ENCODE data around the gene TSPAN5. TPM values are rescaled to one million over a fixed set of nuclear protein-coding genes. Genes with fewer than 3 reads are reported as not detected.

TSPAN5 gene
- polyA plus RNA-seq, 1 donor from 2014 or later, result 18.8 TPM

DNA sequence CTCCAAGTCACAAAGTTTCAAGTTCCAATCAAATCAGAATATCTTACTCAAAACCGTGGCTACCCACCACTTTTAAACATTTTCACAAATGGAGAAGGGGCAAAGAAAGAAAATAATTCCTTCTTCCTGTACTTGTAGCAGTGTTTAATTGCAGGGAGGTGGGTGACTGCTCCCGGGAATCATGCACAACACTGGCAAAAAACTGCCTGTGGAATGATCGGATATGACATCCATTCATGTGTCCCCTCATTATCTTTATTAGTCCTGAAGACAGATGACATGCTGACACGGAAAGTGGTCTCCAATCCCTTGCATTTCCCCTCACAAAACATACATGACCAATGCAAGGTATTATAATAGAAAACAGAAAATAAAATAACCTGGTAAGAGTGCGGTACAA lies 2.0 kb downstream of the TSPAN5 start:
- H2AFZ ChIP-seq (ENCODE audit: low read depth, low read length), result peak overlapping the region; percentile 62
- H3F3A ChIP-seq (ENCODE audit: insufficient read depth, low read length, poor library complexity, severe bottlenecking), result peaks cover 6% of the 10 kb centered on the region
- H3K27me3 ChIP-seq (ENCODE audit: insufficient read depth, low read depth, low read length), result peaks cover 1% of the 10 kb centered on the region
- H3K27ac ChIP-seq (ENCODE audit: low read length), result peak overlapping the region; percentile 72
- no peaks in the 10 kb centered on the region for H4K20me1 ChIP-seq (ENCODE audit: insufficient read depth)
- H3K9me3 ChIP-seq (ENCODE audit: low read length), result no peaks in the 10 kb centered on the region
- TF ChIP-seq MXI1 (conservative IDR thresholded peaks at IDR 0.05; ENCODE audit: poor library complexity, severe bottlenecking), result no peak
- TF ChIP-seq, protein P1, sequence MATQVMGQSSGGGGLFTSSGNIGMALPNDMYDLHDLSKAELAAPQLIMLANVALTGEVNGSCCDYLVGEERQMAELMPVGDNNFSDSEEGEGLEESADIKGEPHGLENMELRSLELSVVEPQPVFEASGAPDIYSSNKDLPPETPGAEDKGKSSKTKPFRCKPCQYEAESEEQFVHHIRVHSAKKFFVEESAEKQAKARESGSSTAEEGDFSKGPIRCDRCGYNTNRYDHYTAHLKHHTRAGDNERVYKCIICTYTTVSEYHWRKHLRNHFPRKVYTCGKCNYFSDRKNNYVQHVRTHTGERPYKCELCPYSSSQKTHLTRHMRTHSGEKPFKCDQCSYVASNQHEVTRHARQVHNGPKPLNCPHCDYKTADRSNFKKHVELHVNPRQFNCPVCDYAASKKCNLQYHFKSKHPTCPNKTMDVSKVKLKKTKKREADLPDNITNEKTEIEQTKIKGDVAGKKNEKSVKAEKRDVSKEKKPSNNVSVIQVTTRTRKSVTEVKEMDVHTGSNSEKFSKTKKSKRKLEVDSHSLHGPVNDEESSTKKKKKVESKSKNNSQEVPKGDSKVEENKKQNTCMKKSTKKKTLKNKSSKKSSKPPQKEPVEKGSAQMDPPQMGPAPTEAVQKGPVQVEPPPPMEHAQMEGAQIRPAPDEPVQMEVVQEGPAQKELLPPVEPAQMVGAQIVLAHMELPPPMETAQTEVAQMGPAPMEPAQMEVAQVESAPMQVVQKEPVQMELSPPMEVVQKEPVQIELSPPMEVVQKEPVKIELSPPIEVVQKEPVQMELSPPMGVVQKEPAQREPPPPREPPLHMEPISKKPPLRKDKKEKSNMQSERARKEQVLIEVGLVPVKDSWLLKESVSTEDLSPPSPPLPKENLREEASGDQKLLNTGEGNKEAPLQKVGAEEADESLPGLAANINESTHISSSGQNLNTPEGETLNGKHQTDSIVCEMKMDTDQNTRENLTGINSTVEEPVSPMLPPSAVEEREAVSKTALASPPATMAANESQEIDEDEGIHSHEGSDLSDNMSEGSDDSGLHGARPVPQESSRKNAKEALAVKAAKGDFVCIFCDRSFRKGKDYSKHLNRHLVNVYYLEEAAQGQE (IDR thresholded peaks at IDR 0.05; ENCODE audit: borderline replicate concordance), result peak; percentile 33
- no peaks in the 10 kb centered on the region for H3K9me2 ChIP-seq (ENCODE audit: insufficient read depth, low read length)
- H3K79me2 ChIP-seq (replicated peaks; ENCODE audit: insufficient read depth, low read length), result peaks cover 50% of the 10 kb centered on the region
- no peaks in the 10 kb centered on the region for H3K36me3 ChIP-seq (ENCODE audit: insufficient read depth, low read length)
- H3K9ac ChIP-seq (ENCODE audit: low read length), result peak overlapping the region; percentile 69
- H3K4me3 ChIP-seq (ENCODE audit: low read length), result peak overlapping the region; percentile 73
- peak overlapping the region; percentile 81 for H3K4me2 ChIP-seq (ENCODE audit: low read length)

DNA sequence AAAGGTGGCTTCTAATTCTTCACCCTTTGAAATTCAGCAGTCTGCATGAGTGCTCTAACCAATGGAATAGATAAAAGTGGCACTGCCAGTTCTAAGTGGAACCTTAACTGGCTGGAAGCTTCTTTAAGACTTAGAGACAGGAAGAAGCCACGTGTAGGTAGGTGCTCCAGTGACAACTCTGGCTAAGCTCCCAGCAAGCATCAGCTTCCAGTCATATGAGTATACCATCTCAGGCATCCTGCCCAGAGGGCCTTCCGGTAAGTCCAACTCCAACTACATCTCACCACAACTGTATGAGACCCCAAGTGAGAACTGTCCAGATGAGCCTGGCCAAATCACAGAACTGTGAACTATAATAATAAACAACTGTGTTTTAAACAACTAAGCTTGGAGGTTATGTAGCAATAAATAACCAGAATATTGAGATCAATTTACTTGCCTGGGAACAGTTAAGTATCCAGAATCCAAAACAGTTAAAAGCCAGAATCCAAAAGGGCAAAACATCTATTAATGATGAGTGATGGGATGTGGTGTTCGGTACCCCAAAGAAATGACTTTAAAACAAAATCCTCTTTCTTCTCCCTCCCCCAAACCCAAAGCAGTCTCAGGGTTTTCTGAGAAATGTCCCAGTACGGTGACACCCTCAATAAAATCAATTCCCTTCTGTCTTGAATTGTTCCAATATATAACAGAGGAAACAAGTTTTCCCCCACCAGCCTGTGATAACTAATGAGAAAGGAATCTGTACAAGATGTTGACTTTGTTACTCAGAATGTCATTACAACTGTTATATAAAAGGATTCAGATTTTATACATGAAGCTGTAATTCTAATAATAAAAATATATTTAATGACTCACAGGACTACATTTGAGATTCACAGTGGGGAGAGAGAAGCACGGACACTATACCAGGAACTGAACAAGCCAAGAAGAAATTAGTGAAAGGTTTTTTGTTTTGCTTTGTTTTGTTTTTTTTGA lies 4.2 kb downstream of the TSPAN5 start:
- H3K9ac ChIP-seq (ENCODE audit: low read length), result no peak overlapping the region
- H3K4me2 ChIP-seq (ENCODE audit: low read length), result no peak overlapping the region
- TF ChIP-seq RAD21 (conservative IDR thresholded peaks at IDR 0.05) (no peak), POLR2AphosphoS5 (IDR thresholded peaks at IDR 0.05) (no peak), EP300 (conservative IDR thresholded peaks at IDR 0.05; ENCODE audit: poor library complexity, severe bottlenecking) (no peak), EZH2 (IDR thresholded peaks at IDR 0.05; ENCODE audit: borderline replicate concordance, insufficient read depth, low read length, poor library complexity, severe bottlenecking) (no peak), MXI1 (conservative IDR thresholded peaks at IDR 0.05; ENCODE audit: poor library complexity, severe bottlenecking) (no peak), TAF1 (IDR thresholded peaks at IDR 0.05; ENCODE audit: low read depth) (no peak), SMC3 (conservative IDR thresholded peaks at IDR 0.05; ENCODE audit: poor library complexity) (no peak)
- TF ChIP-seq, protein P1 (IDR thresholded peaks at IDR 0.05; ENCODE audit: borderline replicate concordance), result no peak
- TF ChIP-seq, protein P2, sequence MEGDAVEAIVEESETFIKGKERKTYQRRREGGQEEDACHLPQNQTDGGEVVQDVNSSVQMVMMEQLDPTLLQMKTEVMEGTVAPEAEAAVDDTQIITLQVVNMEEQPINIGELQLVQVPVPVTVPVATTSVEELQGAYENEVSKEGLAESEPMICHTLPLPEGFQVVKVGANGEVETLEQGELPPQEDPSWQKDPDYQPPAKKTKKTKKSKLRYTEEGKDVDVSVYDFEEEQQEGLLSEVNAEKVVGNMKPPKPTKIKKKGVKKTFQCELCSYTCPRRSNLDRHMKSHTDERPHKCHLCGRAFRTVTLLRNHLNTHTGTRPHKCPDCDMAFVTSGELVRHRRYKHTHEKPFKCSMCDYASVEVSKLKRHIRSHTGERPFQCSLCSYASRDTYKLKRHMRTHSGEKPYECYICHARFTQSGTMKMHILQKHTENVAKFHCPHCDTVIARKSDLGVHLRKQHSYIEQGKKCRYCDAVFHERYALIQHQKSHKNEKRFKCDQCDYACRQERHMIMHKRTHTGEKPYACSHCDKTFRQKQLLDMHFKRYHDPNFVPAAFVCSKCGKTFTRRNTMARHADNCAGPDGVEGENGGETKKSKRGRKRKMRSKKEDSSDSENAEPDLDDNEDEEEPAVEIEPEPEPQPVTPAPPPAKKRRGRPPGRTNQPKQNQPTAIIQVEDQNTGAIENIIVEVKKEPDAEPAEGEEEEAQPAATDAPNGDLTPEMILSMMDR (IDR thresholded peaks at IDR 0.05; ENCODE audit: poor library complexity, severe bottlenecking), result no peak
- H3K4me3 ChIP-seq (ENCODE audit: low read length), result no peak overlapping the region
- no peaks in the 10 kb centered on the region for H3K9me3 ChIP-seq (ENCODE audit: low read length)
- no peaks in the 10 kb centered on the region for H3K9me2 ChIP-seq (ENCODE audit: insufficient read depth, low read length)
- H3F3A ChIP-seq (ENCODE audit: insufficient read depth, low read length, poor library complexity, severe bottlenecking), result peaks cover 3% of the 10 kb centered on the region
- H3K79me2 ChIP-seq (replicated peaks; ENCODE audit: insufficient read depth, low read length), result peaks cover 72% of the 10 kb centered on the region
- no peaks in the 10 kb centered on the region for H3K27me3 ChIP-seq (ENCODE audit: insufficient read depth, low read depth, low read length)
- H2AFZ ChIP-seq (ENCODE audit: low read depth, low read length), result no peak overlapping the region
- H3K27ac ChIP-seq (ENCODE audit: low read length), result no peak overlapping the region
- H3K36me3 ChIP-seq (ENCODE audit: insufficient read depth, low read length), result no peaks in the 10 kb centered on the region
- H4K20me1 ChIP-seq (ENCODE audit: insufficient read depth), result no peaks in the 10 kb centered on the region

Measured in neural cell (in vitro differentiated cells).